ENCODE results near the gene IMMP2L. TPM values are rescaled to one million over a fixed set of nuclear protein-coding genes. Genes with fewer than 3 reads are reported as not detected.

The IMMP2L gene
- polyA plus RNA-seq, 1 experiment, result 5.8 TPM

- POLR2A ChIA-PET, result no interaction called here
- DNase-seq (ENCODE audit: low read depth), result no peak
- TF ChIP-seq CTCF (IDR thresholded peaks at IDR 0.05; ENCODE audit: insufficient read depth, low read depth, low read length), result no peak
- no peaks in the 10 kb centered on the region for H3K27me3 ChIP-seq (ENCODE audit: control insufficient read depth, insufficient read depth, low read length)
- H3K4me3 ChIP-seq (ENCODE audit: low read depth, low read length), result no peak overlapping the region
- CTCF ChIA-PET, result interaction anchor here (0.7 kb wide), 1 partner anchor 8 kb away, joined by 3 read pairs; no protein-coding TSS in a partner anchor
- H3K36me3 ChIP-seq (ENCODE audit: control insufficient read depth, insufficient read depth, low read length), result no peaks in the 10 kb centered on the region
Measured at GRCh38 chr7:110868458-110868857, 693.8 kb downstream of the IMMP2L start.

DNA sequence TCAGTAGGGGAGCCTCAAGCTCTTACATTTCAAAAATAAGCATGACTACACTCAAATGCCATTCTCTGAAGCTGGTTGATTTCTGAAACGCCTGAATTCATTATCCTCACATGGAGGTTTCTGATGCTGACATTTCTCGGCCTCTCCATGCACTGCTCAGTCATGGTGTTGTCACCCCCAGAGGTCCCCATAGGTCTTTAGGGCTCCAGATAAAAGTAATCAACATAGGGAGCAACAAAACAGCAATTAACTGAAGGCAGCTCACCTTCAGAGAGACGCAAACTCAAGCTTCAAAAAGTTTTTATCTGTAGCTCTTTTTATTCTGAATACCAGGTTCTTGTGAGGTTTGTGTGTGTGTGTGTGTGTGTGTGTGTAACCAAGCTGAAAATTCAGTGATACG lies 694.5 kb downstream of the IMMP2L start:
- no peak for TF ChIP-seq CTCF (IDR thresholded peaks at IDR 0.05; ENCODE audit: insufficient read depth, low read depth, low read length)
- CTCF ChIA-PET, result no interaction called here

GRCh38 chr7:110863258-110863657 lies 699.0 kb downstream of the IMMP2L start:
- POLR2A ChIA-PET, result no interaction called here
- TF ChIP-seq CTCF (IDR thresholded peaks at IDR 0.05; ENCODE audit: insufficient read depth, low read depth, low read length), result no peak
- Histone ChIP-seq H3K36me3 (ENCODE audit: control insufficient read depth, insufficient read depth, low read length) (no peaks in the 10 kb centered on the region), H3K27me3 (ENCODE audit: control insufficient read depth, insufficient read depth, low read length) (no peaks in the 10 kb centered on the region), H3K4me3 (ENCODE audit: low read depth, low read length) (no peak overlapping the region)
- CTCF ChIA-PET, result no interaction called here
- no peak for DNase-seq (ENCODE audit: low read depth)

More for the DNA sequence above, 694.5 kb downstream of the IMMP2L start:
- POLR2A ChIA-PET, result no interaction called here
- Histone ChIP-seq H3K27me3 (ENCODE audit: control insufficient read depth, insufficient read depth, low read length) (no peaks in the 10 kb centered on the region), H3K36me3 (ENCODE audit: control insufficient read depth, insufficient read depth, low read length) (no peaks in the 10 kb centered on the region), H3K4me3 (ENCODE audit: low read depth, low read length) (no peak overlapping the region)
- DNase-seq (ENCODE audit: low read depth), result no peak

DNA sequence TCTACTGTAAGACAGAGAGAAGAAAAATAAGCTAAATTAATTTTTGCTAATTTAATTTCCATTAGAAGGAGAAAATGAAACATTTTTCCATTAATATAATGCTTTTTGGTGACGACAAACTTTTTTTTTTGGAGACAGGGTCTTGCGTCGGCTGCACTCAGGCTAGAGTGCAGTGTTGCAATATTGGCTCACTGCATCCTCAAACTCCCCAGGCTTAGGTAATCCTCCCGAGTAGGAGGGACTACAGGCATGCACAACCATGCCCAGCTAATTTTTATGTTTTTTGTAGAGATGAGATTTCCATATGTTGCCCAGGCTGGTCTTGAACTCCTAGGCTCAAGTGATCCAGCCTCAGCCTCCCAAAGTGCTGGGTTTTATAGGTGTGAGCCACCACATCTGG lies 701.1 kb downstream of the IMMP2L start:
- H3K36me3 ChIP-seq (ENCODE audit: control insufficient read depth, insufficient read depth, low read length), result no peaks in the 10 kb centered on the region
- no peaks in the 10 kb centered on the region for H3K27me3 ChIP-seq (ENCODE audit: control insufficient read depth, insufficient read depth, low read length)
- CTCF ChIA-PET, result interaction anchor here (0.6 kb wide), 3 partner anchors 7 to 446 kb away, joined by 3 read pairs; no protein-coding TSS in a partner anchor
- no peak for TF ChIP-seq CTCF (IDR thresholded peaks at IDR 0.05; ENCODE audit: insufficient read depth, low read depth, low read length)
- no peak for DNase-seq (ENCODE audit: low read depth)
- no peak overlapping the region for H3K4me3 ChIP-seq (ENCODE audit: low read depth, low read length)
- POLR2A ChIA-PET, result no interaction called here

DNA sequence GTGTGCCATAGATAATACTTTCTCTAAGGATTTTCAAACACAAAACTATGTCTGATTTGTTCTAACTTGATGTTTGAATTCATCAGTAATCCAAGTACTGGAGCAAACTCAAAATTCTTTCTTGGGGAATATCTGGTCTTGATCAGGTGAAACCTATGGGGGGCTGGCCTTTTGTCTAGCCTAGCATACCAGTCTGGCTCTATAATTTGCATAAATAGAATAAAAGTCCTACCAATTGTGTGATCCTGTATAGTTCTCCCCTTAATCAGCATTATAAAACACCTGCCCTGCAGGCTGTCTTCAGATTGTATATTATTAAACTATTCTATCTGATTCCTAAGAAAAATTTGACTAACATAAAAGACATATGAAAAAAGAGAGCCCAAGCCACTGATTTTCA lies 705.2 kb downstream of the IMMP2L start:
- no peak overlapping the region for H3K4me3 ChIP-seq (ENCODE audit: low read depth, low read length)
- CTCF ChIA-PET, result no interaction called here
- H3K27me3 ChIP-seq (ENCODE audit: control insufficient read depth, insufficient read depth, low read length), result no peaks in the 10 kb centered on the region
- POLR2A ChIA-PET, result no interaction called here
- no peak for DNase-seq (ENCODE audit: low read depth)
- no peaks in the 10 kb centered on the region for H3K36me3 ChIP-seq (ENCODE audit: control insufficient read depth, insufficient read depth, low read length)
- TF ChIP-seq CTCF (IDR thresholded peaks at IDR 0.05; ENCODE audit: insufficient read depth, low read depth, low read length), result no peak
